ENCODE results near the gene MFSD6L. TPM values are rescaled to one million over a fixed set of nuclear protein-coding genes. Genes with fewer than 3 reads are reported as not detected.

The MFSD6L gene
- total RNA-seq, 1 experiment from 2014 or later = 4.0 TPM

DNA sequence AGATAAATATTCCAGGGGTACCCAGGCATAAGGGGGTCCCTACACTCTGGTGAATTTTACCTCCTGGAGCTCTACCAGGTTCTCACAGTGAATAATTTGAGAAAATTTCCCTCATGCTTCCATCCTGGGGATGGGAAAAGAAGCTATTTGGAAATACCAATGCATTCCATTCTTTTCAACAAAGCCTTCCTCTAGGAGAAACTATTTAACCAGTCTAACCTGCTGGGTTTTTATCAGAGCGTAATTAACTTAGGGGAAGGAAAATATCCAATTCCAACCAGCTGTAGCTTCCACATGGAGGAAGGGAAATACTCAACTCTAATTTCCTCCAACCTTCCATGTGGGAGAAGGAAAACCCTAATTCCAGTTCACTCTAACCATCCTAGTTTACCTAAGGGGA lies 17.0 kb downstream of the MFSD6L start (continued):
- TF ChIP-seq, protein P1, sequence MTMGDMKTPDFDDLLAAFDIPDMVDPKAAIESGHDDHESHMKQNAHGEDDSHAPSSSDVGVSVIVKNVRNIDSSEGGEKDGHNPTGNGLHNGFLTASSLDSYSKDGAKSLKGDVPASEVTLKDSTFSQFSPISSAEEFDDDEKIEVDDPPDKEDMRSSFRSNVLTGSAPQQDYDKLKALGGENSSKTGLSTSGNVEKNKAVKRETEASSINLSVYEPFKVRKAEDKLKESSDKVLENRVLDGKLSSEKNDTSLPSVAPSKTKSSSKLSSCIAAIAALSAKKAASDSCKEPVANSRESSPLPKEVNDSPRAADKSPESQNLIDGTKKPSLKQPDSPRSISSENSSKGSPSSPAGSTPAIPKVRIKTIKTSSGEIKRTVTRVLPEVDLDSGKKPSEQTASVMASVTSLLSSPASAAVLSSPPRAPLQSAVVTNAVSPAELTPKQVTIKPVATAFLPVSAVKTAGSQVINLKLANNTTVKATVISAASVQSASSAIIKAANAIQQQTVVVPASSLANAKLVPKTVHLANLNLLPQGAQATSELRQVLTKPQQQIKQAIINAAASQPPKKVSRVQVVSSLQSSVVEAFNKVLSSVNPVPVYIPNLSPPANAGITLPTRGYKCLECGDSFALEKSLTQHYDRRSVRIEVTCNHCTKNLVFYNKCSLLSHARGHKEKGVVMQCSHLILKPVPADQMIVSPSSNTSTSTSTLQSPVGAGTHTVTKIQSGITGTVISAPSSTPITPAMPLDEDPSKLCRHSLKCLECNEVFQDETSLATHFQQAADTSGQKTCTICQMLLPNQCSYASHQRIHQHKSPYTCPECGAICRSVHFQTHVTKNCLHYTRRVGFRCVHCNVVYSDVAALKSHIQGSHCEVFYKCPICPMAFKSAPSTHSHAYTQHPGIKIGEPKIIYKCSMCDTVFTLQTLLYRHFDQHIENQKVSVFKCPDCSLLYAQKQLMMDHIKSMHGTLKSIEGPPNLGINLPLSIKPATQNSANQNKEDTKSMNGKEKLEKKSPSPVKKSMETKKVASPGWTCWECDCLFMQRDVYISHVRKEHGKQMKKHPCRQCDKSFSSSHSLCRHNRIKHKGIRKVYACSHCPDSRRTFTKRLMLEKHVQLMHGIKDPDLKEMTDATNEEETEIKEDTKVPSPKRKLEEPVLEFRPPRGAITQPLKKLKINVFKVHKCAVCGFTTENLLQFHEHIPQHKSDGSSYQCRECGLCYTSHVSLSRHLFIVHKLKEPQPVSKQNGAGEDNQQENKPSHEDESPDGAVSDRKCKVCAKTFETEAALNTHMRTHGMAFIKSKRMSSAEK (CRISPR knock-in tag; IDR thresholded peaks at IDR 0.05; ENCODE audit: borderline replicate concordance) = no peak
- TF ChIP-seq, protein P2, sequence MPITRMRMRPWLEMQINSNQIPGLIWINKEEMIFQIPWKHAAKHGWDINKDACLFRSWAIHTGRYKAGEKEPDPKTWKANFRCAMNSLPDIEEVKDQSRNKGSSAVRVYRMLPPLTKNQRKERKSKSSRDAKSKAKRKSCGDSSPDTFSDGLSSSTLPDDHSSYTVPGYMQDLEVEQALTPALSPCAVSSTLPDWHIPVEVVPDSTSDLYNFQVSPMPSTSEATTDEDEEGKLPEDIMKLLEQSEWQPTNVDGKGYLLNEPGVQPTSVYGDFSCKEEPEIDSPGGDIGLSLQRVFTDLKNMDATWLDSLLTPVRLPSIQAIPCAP (CRISPR knock-in tag; IDR thresholded peaks at IDR 0.05) = no peak

DNA sequence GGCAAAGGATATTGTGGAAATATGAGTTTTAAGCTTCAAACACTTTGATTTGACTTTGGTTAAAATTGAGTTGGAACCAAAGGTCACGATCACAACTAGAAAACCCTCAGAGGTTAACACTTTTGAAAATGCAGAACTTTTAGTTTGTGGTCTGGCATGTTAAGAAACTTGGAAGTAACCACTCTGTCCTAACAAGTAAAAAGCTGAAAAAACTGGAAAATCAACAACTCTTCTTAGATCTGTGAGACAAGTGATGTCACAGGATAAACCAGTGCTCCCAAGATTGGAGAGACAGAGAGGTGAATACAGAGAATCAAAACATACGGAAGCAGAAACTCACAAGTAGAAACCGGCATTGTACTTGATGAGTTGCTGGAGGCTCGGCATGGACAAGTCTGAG lies 17.4 kb downstream of the MFSD6L start:
- Mint-ChIP-seq H3K4me1 (peaks cover 10% of the 10 kb centered on the region), H3K36me3 (peaks cover 3% of the 10 kb centered on the region), H3K9me3 (peaks cover 5% of the 10 kb centered on the region), H3K4me3 (no peak overlapping the region), H3K27me3 (ENCODE audit: low read depth) (no peaks in the 10 kb centered on the region), H3K27ac (peak overlapping the region; percentile 20; the same call in 1 of the 2 replicates)
- TF ChIP-seq, protein P3, sequence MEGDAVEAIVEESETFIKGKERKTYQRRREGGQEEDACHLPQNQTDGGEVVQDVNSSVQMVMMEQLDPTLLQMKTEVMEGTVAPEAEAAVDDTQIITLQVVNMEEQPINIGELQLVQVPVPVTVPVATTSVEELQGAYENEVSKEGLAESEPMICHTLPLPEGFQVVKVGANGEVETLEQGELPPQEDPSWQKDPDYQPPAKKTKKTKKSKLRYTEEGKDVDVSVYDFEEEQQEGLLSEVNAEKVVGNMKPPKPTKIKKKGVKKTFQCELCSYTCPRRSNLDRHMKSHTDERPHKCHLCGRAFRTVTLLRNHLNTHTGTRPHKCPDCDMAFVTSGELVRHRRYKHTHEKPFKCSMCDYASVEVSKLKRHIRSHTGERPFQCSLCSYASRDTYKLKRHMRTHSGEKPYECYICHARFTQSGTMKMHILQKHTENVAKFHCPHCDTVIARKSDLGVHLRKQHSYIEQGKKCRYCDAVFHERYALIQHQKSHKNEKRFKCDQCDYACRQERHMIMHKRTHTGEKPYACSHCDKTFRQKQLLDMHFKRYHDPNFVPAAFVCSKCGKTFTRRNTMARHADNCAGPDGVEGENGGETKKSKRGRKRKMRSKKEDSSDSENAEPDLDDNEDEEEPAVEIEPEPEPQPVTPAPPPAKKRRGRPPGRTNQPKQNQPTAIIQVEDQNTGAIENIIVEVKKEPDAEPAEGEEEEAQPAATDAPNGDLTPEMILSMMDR (IDR thresholded peaks at IDR 0.05) = no peak
- TF ChIP-seq GTF2I (CRISPR knock-in tag; conservative IDR thresholded peaks at IDR 0.05) (no peak), ESRRA (CRISPR knock-in tag; IDR thresholded peaks at IDR 0.05; ENCODE audit: borderline replicate concordance) (no peak), ZNF416 (CRISPR knock-in tag; IDR thresholded peaks at IDR 0.05) (no peak), ELF4 (CRISPR knock-in tag; IDR thresholded peaks at IDR 0.05; ENCODE audit: low read depth) (no peak), TEAD4 (CRISPR knock-in tag; IDR thresholded peaks at IDR 0.05) (no peak), GRHL2 (CRISPR knock-in tag; IDR thresholded peaks at IDR 0.05; ENCODE audit: insufficient replicate concordance, severe bottlenecking) (no peak), ZNF121 (CRISPR knock-in tag; IDR thresholded peaks at IDR 0.05) (no peak), TEAD1 (CRISPR knock-in tag; IDR thresholded peaks at IDR 0.05) (no peak), ZNF423 (CRISPR knock-in tag; IDR thresholded peaks at IDR 0.05) (no peak), EMX1 (CRISPR knock-in tag; IDR thresholded peaks at IDR 0.05) (no peak), NR3C1 (CRISPR knock-in tag; conservative IDR thresholded peaks at IDR 0.05; ENCODE audit: low read depth) (no peak), FOXP1 (CRISPR knock-in tag; IDR thresholded peaks at IDR 0.05; ENCODE audit: borderline replicate concordance) (no peak), PRRX2 (CRISPR knock-in tag; IDR thresholded peaks at IDR 0.05) (no peak)
- TF ChIP-seq, protein P4, sequence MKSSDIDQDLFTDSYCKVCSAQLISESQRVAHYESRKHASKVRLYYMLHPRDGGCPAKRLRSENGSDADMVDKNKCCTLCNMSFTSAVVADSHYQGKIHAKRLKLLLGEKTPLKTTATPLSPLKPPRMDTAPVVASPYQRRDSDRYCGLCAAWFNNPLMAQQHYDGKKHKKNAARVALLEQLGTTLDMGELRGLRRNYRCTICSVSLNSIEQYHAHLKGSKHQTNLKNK (CRISPR knock-in tag; IDR thresholded peaks at IDR 0.05) = no peak
- TF ChIP-seq, protein P5, sequence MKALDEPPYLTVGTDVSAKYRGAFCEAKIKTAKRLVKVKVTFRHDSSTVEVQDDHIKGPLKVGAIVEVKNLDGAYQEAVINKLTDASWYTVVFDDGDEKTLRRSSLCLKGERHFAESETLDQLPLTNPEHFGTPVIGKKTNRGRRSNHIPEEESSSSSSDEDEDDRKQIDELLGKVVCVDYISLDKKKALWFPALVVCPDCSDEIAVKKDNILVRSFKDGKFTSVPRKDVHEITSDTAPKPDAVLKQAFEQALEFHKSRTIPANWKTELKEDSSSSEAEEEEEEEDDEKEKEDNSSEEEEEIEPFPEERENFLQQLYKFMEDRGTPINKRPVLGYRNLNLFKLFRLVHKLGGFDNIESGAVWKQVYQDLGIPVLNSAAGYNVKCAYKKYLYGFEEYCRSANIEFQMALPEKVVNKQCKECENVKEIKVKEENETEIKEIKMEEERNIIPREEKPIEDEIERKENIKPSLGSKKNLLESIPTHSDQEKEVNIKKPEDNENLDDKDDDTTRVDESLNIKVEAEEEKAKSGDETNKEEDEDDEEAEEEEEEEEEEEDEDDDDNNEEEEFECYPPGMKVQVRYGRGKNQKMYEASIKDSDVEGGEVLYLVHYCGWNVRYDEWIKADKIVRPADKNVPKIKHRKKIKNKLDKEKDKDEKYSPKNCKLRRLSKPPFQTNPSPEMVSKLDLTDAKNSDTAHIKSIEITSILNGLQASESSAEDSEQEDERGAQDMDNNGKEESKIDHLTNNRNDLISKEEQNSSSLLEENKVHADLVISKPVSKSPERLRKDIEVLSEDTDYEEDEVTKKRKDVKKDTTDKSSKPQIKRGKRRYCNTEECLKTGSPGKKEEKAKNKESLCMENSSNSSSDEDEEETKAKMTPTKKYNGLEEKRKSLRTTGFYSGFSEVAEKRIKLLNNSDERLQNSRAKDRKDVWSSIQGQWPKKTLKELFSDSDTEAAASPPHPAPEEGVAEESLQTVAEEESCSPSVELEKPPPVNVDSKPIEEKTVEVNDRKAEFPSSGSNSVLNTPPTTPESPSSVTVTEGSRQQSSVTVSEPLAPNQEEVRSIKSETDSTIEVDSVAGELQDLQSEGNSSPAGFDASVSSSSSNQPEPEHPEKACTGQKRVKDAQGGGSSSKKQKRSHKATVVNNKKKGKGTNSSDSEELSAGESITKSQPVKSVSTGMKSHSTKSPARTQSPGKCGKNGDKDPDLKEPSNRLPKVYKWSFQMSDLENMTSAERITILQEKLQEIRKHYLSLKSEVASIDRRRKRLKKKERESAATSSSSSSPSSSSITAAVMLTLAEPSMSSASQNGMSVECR (CRISPR knock-in tag; IDR thresholded peaks at IDR 0.05; ENCODE audit: borderline replicate concordance) = no peak
- TF ChIP-seq, protein P6, sequence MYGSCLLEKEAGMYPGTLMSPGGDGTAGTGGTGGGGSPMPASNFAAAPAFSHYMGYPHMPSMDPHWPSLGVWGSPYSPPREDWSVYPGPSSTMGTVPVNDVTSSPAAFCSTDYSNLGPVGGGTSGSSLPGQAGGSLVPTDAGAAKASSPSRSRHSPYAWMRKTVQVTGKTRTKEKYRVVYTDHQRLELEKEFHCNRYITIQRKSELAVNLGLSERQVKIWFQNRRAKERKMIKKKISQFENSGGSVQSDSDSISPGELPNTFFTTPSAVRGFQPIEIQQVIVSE (CRISPR knock-in tag; IDR thresholded peaks at IDR 0.05; ENCODE audit: borderline replicate concordance) = no peak
- ChIA-PET POLR2A (interaction anchor here (0.6 kb wide), 1 partner anchor 128 kb away, joined by 3 read pairs; no protein-coding TSS in a partner anchor), CTCF (interaction anchor here (1.0 to 2.2 kb wide), 3 partner anchors 16 to 35 kb away, joined by 3 to 9 read pairs (median 3); partner anchors contain the start of gene MFSD6L)
- DNase-seq (ENCODE audit: low spot score) = no peak
- ATAC-seq = no peak

All from WTC11 (cell line).